H1 (cell line): Measurements from ENCODE around the gene COX6A1. TPM values are rescaled to one million over a fixed set of nuclear protein-coding genes. Genes with fewer than 3 reads are reported as not detected.

ENCODE experiments used
- CHD1 ChIP-seq: IDR thresholded peaks from 2 replicates; pipeline ENCODE4 v1.6.1; 2012; ENCODE audit warnings: low read depth, low read length, improper control_type of control experiment
- CTCF ChIP-seq, 3 experiments: IDR thresholded peaks; 1 replicate in 2 of 3; 2 replicates in 1 of 3; pipeline versions ENCODE4 v1.5.1 to v1.6.1; 2011; ENCODE audit warnings: low read length in 3 of 3, mild to moderate bottlenecking in 3 of 3, inconsistent platforms in 2 of 3, low read depth in 1 of 3, moderate library complexity in 1 of 3; ENCODE audit not compliant: insufficient read depth in 1 of 3; ENCODE audit errors: control extremely low read depth in 1 of 3
- E2F6 ChIP-seq: IDR thresholded peaks from 2 replicates; pipeline ENCODE4 v1.6.1; 2012; ENCODE audit warnings: inconsistent platforms
- EGR1 ChIP-seq: IDR thresholded peaks from 2 replicates; pipeline ENCODE4 v1.6.1; 2011; ENCODE audit warnings: low read depth, low read length, borderline replicate concordance
- FOSL1 ChIP-seq: IDR thresholded peaks from 2 replicates; pipeline ENCODE4 v1.6.1; 2011; ENCODE audit warnings: mild to moderate bottlenecking, low read depth, low read length, moderate library complexity; ENCODE audit not compliant: insufficient read depth
- SIRT6 ChIP-seq: IDR thresholded peaks from one replicate; pipeline ENCODE4 v1.7.1; 2012; ENCODE audit warnings: low read length, inconsistent platforms
- ZNF274 ChIP-seq: IDR thresholded peaks from 2 replicates; pipeline ENCODE4 v1.7.0; 2012; ENCODE audit warnings: low read length, borderline replicate concordance; ENCODE audit errors: extremely low read depth
- polyA plus RNA-seq, 7 experiments: library from polyadenylated mRNA; depleted of rRNA in 3 of 7; stranded (reverse) in 5 of 7; unstranded in 2 of 7; fragments of >200 nt in 5 of 7; fragments of 200-250 nt in 2 of 7; gene quantifications; 1 replicate in 5 of 7; 2 replicates in 1 of 7; 4 replicates in 1 of 7; pipeline versions ENCODE4 v1.2.1 to v1.2.3, GENCODE V29; 2011 to 2013; ENCODE audit warnings: missing spikeins in 2 of 7, mixed read lengths in 2 of 7
- total RNA-seq: library from RNA; stranded (reverse); fragmentation: NEBNext Ultra II Directional; extraction: Animal tissue kit (Norgen Biotek cat#: 25700); gene quantifications from 2 replicates; pipeline ENCODE4 v1.2.1, GENCODE V29; 2021

COX6A1 gene
- total and polyA plus RNA-seq, 2 of the 8 experiments (the other 6 are each of a cell fraction or from before 2014, with no cell fraction given): 437 to 2,792 TPM

GRCh38 chr12:120429368-120429767 is 8.5 kb upstream of the COX6A1 start (continued):
- TF ChIP-seq CTCF (IDR thresholded peaks at IDR 0.05; ENCODE audit: control extremely low read depth in 1 of 3, insufficient read depth in 1 of 3, low read depth in 1 of 3, low read length in 3 of 3): no peak
- TF ChIP-seq CHD1: no peak
- TF ChIP-seq FOSL1: no peak
- no peak for TF ChIP-seq E2F6
- TF ChIP-seq ZNF274: no peak
- no peak for TF ChIP-seq EGR1
- TF ChIP-seq SIRT6: no peak
